HG02840 (cell line): ENCODE data around the gene MAGI1.

Experiments
- ATAC-seq: cut with Tn5 transposase; IDR thresholded peaks from one replicate; pipeline ENCODE4 v1.9.1; 2021; ENCODE audit warnings: mild to moderate bottlenecking, moderate library complexity, moderate number of reproducible peaks; ENCODE audit not compliant: unreplicated experiment, low FRiP score

The MAGI1 gene

DNA sequence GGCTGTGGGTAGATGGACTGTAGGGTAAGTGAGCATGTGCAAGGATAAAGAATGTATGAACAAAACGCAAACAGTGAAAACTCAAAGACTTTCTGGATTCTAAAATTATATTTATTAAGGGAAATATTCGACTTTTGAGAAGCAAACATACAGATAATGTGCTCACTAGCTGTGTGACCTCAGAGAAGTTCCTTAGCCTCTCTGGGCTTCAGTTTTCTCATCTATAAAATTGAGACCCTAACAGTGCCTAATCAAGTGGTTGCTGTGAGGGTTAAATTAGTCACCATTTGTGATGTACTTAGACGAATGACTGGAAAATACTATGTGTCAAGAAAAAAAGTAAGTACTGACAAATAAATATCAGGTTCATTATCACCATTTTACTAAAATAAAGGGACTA is 261.7 kb downstream of the MAGI1 start:
- no peak for ATAC-seq

DNA sequence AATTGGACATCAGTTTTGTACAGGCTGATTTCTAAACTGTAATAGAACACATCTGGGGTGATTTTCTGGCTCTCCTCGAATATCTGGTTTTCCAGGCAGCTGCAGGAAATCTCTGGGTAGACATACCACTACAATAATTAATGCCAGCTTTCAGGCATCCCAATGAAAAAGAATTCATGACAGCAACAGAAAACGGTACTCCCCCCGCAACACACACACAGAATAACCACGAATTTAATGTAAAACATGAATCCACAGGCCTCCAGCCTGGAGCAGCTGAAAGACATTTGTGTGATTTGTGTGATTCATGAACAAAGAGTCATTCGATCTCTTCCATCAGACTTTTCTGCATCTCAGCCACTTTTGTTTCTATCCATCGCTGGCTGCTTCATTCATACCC is 262.2 kb downstream of the MAGI1 start:
- ATAC-seq = no peak

DNA sequence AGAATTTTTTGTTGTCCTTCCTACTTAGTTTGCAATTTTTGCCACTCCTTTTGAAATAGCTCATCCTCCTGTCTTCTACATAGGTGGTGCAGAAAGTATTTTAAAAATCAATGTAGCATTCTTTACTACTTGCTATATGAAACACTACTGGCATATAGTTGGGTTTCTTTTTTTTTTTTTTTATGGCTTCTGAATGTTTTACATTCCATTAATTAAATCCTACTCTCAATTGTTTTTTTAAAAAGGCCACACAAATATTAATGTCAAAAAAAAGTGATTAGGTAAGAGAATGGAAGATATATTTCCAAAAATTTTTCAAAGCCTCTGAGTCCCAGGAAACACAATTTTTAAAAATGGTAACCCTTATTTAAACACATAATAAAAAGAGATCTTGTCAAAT is 262.6 kb downstream of the MAGI1 start:
- no peak for ATAC-seq

DNA sequence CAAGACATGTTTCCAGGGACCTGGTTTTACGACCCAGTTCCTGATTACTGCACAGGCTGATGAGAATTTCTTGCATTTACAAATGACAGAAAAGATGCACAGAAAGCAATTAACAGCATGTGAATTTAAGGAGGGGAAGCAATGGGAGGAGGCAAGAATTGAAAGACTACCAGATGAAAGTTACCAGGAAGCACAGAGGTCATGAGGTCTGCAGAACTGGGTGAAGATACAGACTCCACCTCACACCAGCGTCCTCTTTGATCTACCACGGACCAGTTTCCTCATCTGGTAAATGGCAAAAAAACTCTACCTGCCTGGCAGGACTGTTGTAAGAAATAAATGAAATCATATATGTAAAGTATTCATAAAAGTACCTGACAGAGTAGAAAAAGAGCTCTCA is 266.0 kb downstream of the MAGI1 start:
- no peak for ATAC-seq

DNA sequence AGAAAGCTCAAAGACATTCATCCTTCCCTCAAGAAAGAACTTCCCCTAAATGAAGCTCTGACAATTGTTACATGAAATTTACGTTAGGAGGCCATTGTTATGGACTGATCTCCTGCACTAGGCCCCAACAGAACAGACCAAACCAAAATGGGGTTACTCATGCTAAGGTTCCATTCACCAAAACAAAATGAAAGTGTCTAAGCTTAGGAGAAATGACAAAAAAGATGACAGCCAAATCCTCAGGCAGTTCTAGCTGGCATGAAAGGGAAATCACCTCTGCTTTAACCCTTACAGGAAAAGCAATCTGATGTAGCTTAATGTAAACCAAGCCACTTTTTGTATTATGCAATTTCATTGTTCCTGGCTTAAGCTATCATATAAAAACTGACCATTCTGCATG is 271.2 kb downstream of the MAGI1 start:
- no peak for ATAC-seq

DNA sequence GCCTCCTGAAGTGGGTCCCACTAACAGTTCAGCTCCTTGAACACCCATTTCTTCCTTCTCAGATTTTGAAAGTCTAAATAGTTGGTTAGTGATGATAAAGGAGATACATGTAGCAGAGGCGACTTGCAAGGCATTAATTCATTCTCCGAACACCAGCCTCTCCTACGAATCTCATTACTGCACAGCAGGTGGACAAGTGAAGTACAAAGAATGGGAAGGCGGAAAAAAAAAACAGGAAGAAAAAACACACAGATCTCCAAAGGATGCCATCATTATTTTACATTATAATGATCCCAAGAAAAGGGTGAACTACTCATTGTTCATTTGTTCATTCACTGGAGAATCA is 276.5 kb downstream of the MAGI1 start:
- ATAC-seq = no peak

DNA sequence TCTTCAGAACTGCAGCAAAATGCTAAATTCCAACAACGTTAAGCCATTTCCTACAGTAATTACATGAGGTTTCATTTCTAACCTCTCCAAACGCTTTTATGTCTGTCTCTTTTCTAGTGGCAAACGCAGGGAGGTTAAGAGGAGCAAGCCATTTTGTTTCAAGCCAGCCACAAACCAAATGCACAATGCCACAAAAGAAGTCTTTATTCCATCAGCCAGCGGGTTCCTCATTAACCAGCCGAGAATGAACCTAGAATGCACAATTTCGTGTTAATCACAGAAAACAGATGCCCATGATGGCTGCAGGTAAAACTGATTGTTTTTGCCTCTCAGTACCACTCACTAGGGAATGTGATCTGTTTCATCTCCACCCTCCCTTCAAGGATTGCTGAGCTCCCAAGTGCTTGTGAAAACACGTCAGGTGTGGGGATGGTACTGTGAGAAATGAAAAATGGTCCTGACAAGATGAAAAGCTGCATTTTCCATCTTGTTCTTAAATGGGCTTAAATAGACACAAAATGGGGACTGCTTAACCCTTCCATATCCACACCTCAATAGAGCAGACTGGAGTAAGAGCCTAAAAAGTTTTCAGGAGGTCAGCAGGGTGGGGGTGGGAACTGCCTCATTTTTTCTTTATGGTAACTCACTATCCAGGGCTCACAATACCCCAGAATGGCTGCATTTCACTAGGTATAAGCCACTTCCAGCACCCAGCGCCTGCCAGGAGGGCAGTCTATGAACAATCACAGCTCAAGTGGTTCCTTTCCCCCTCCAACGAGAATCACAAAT is 277.1 kb downstream of the MAGI1 start:
- no peak for ATAC-seq

DNA sequence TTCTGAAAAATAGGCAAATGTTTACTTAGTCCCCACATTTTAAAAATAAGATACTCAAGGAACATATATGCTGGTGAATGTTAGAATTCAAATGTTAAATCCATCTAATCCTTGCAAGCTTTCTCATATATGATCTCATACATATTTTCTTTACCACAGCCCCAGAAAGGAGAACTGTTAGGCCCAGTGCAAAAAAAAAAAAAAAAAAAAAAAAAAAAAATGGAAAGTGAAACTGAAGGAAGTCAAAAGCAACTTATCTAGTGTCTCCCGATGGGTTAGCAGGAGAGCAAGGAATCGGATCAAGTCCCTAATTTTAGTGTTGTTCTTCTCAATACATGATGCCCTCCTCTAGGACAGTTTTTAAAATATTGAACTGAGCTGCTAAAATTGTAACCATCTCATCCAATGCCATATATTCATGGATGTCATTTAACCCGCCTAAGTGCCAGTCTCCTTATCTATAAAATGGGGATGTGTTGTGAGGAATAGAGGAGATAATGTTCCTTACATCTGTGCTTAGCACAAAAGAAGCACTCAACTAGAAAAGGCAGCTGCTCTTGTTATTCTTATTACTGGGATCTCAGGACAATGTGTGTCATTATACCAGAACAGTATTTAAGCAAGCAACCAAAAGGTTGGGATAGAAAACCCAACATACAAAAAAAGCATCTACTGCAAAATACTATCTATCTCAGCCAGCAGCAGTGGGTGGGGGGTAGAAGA is 279.7 kb downstream of the MAGI1 start:
- no peak for ATAC-seq

DNA sequence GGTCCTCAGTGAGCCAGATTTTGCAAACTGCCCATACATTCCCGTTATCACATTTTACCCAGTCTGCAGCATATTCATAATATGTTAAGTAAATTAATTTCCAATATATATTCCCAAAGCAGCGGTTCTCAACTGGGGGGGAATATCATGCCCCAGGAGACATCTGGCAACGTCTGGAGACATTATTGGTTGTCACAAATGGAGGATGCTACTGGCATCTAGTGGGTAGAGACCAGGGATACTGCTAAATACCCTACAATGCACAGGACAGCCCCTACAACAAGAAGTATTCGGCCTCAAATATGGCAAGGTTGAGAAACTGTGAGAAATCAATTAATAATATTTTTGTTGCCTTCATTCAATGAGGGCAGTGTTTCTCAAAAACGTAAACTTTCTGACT is 280.3 kb downstream of the MAGI1 start:
- ATAC-seq = no peak

DNA sequence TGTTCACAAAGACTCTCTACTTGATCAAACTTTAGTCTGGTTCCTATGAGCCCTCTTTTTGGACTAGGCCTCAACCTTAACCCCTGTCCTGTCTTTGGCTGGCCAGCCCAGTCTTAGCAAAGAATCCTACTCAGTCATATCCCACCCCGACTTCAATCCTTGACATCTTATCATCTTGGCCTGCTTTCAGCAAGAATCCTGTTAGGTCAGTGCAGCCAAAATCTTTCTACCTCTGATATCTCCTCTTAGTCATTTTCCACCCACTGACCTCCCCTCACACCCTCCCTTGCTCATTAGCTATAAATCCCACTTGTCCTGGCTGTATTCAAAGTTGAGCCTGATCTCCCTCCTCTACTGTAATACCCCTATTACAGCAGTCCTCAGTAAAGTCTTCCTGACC is 286.1 kb downstream of the MAGI1 start:
- ATAC-seq = no peak

DNA sequence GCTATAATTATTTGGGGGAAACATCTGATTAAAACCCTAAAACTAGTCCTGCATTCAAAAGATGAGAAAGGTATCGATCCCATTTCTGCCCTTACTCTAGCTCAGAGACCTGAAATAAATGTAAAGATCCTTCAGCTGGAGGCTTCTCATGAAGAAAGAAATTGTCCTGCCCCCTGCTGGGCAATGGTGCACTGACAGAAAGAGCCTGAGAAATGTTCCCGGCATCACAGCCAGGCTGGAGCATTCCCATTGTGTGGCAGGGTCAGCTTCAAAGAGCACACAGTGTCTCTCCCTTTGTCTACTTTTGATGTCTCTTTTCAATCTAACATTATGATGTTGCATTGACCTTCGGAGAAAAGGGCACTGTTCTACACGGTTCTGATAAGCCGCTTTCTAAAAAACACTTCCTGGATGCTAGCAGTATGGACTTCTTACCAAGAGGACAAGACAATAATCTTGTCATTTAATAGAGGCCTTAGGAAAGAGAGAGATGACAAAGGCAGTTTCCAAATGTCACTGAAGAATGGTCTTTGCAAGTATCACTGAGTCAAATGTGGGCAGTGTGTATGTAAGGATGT is 287.5 kb downstream of the MAGI1 start:
- ATAC-seq = no peak

DNA sequence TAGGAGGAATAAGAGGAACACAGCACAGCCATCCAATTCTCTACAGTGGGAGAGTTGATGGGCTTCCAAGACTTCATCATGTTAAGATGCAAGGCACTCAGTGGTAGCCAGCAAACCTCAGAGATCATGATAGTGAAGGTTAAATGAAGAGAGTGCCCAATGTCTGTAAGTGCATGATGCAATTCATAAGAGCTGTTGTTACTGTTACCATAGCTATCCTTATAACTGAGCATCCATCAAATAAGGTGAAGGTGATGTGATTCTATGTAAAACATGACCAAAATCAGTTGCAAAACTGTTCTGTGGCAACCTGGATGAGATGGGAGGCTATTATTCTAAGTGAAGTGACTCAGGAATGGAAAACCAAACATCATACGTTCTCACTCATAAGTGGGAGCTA is 289.7 kb downstream of the MAGI1 start:
- no peak for ATAC-seq

DNA sequence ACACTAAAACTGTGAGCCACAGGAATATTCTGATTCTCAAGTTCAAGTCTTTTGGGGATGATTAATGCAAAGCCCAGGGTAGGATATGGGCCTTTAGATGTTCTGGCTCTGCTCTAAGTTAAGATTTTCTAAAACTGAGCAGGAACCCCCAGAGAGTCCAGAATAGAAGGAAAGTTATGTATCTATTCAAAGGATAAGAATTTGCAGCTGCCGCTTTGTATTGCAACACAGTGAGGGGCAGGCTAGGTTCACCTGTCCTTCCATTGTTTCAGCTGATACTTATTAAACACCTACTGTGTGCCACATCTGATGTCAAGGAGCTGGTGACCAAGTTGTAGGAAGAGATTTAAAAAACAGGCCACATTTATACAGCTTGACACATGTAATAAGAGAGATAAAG is 290.4 kb downstream of the MAGI1 start:
- ATAC-seq = no peak

DNA sequence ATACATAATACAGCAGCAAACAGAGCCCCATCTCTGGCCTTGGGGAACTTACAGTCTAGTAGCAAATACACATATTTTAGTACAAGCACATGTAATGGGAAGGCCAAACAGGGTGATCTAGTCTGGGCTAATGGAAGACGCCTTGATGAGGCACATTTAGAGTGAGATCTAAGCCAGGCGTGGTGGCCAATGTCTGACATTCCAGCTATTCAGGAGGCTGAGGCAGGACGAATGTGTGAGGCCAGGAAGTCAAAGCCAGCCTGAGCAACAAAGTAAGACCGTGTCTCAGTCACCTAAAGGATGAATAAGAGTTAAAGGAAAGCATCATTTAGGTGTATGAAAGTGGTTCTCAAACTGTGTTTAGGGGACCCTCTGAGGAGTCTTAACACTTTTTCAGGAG is 291.9 kb downstream of the MAGI1 start:
- no peak for ATAC-seq

DNA sequence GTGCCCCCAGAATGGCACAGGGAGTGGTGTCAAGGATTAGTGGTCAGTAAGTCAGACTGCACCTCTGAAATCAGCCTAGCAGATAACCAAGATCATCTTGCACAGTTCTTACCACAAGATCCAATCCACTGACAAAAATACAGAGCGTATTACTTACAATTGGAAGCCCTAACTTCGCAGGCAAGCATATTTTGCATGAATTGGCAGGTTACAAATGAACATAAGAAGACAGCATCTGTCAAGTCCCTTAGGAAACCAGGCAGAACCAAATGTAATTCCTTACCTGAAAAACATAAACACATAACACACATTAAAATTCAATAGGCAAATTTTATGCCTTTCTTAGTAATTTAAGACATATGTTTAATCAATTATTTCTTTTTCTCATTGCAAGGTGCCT is 293.4 kb downstream of the MAGI1 start:
- no peak for ATAC-seq

DNA sequence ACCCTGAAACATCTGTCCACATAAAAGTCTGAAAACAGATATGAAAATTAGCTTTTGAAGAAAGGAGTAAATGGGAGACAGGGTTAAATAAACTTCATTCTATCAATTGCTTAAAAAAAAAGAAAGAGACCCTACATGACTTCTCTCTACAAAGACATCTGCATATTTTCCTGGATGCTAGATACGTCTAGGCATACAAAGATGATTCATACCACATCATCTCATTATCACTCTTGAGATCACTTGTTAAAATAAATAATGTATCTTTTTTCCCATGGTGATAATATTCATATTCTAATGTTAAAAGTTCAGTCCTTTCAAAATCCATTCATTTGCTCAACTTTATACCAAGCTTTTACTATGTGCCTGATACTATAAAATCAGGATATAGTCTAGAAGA is 295.8 kb downstream of the MAGI1 start:
- ATAC-seq = no peak

DNA sequence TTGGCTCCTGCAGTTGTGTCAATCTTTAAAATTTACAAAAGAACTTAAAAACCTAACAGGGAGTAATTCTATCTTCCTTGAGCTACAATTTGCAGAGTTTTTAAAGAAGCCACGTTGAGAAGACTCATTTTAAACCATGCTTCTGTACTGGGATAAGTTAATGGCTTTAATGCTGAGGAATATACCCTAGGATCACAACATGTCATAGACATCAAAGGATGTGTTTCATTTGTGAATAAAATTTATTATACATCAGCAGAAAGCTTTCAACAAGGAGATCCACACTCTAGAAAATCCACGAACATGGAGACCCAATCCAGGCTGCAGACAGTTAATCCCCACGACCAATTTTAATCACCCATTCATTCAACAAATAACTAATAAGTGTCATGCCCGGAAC is 297.2 kb downstream of the MAGI1 start:
- ATAC-seq = no peak

DNA sequence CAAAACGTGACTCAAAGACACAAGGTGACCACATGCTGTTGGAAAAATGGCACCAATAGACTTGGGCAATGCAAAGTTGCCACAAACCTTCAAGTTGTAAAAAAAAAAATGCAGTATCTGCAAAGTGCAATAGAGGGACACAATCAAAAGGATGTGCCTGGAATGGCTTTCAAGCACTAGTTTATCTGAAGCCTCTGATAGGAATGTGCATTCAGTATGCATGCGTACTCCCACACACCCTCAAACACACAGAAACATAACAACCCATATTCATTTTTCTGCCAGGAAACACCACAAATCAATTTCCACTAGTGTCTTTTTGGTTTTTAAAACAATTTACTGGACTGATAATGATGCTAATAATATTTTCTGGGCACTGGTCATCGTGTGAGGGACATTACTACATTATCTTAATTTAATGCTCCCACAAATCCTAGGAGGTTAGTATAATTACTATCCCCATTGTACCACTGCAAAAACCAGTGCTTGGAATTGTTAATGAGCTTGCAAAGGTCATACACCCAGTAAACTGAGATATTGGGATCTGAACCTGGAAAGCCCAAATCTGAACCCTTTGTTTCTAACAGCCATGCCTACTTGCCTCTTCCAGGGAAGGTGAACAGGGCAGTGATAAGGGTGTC is 298.7 kb downstream of the MAGI1 start:
- ATAC-seq = no peak

DNA sequence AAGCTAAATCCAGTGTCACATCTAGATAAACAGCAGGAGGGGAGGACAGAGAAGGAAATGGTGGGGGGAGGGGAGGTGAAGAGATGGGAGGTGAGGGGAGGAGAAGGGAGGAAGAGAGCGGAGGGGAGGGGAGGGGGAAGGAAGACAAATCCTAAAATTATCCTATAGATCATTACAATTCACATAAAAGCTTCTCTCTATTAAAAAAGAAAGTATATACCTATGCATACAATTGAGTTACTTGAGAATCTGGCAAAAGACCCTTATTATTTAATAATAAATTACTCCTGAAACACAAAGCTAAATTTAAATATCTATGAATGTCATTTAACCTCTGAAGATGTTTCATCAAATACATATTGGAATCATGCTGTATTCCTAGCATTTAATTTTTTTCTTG is 303.9 kb downstream of the MAGI1 start:
- no peak for ATAC-seq

DNA sequence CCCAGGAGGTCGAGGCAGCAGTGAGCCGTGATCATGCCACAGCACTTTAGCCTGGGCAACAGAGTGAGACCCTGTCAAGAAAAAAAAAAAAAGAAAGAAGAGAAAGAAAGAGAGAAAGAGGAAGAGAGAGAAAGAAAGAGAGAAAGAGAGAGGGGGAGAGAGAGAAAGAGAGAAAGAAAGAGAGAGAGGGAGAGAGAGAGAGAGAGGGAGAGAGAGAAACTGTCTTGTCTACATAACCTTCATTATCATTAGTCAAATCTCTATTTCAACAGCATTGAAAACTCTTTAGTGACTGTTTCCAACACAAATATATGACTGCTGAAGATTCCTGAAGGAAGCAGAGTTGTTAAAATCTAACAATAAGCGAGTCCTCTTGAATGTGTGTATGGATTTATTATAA is 304.3 kb downstream of the MAGI1 start:
- no peak for ATAC-seq

DNA sequence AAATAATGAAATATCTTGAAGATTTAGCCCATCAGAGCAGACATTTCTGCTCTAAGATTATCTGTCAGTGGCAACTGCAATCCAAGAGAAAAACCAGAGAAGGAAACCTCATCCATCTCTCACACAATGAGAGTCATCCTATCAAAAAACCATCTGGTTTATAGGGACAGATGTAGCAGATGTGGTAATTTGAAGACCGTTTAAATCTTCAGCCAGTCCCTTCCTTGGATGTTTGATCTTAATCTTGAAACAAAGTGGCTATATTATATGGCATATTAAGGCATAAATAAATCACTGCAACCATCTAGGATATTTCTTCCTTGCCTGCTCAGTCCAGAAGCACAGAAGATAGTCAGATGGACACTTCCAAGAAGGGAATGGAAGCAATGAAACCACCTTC is 305.3 kb downstream of the MAGI1 start:
- no peak for ATAC-seq
